Fibroblast of skin of right biceps (primary cell): ENCODE data around the gene CPNE7.

Experiments used
- DNase-seq: peaks from one replicate; pipeline ENCODE4 v3.0.0-alpha.2; 2013

The CPNE7 gene

DNA sequence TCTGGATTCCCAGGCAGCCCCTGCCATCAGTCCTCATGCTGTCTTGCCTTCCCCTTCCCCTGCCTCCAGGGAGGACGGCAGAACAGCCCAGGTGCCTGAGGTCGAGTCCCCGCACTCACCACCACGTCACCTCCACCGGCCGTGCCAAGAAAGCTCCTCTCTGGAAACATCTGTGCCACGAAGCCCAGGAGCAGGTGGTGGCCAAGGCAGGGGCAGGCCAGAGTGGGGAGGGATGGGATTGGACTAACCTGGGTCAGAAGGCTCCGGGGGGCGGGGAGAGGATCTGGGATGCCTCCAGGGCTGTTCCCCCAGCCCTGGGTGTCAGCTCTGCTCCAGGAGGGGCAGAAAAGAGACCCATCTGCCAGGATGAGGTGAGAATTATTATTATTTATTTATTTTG lies 30.4 kb downstream of the CPNE7 start:
- DNase-seq: no peak

- no peak for DNase-seq
These were observed 31.9 kb downstream of the CPNE7 start for GRCh38 chr16:89607453-89607852.

DNA sequence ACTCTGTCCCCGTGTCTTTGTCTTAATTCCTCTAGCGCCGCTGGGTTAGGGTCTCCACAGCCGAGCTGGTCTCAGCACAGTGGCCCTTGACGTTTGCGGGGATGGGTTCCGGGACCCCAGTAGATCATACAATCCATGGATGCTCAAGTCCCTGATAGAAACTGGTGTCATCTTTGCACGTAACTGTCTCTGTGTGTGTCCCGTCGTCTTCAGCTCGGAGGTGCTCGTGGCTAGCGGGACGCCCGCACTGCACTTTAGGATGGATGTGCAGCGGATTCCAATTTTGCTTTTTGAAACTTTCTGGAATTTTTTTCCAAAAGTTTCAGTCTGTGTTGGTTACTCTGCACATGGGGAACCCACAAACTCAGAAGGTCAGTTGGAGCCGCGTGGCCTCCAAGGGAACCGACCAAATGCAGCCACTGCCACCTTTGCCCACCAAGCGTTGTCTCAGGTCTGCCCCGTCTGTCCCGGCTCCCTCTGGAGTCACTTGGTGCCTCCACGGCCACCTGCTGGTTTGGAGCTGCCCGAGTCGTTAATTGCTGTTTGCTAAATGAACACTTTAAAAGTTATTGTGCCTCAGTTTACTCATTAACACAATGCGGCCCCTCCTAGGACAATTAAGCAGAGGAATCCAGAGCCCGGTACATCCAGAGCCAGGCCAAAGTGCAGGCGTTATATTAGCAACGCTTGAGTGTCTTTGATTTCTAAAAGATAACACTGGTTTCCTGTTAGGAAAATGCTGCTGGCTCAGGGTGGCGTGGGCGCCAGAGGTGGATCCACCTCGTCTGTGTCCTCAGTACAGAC lies 32.6 kb downstream of the CPNE7 start:
- no peak for DNase-seq

- DNase-seq: no peak
These were observed 34.5 kb downstream of the CPNE7 start for GRCh38 chr16:89610108-89610453.

DNA sequence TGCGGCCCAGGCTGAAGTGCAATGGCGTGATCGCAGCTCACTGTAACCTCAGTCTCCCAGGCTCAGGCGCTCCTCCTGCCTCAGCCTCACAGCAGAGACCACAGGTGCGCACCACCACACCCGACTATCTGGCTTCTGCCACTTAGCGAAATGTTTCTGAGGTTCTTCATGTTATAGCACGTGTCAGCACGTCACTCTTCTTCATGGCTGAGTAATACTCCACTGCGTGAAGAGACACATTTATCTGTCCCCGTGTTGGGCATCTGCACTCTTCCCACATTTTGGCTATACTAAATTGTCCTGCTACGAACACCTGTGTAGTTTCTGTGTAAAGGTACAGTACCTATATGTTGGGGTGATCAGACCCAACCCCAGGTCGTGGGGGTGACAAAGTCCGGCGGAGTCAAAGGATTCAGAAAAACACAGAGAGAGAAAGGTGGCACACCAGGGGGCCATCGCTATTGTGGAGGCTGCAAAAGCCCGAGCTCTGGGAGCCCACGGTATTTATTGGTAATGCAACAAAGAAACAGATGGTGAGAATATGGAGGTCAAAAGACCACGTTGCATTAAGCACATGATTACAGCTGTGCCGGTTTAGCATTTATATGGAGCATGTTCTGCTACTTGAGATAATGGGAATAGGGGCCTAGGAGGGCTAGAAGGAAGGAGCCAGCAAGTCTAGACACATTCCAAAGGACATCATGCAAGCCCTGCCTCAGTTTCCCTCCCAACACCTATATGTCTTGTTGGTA lies 37.0 kb downstream of the CPNE7 start:
- DNase-seq: no peak

- DNase-seq: no peak
These were observed 37.8 kb downstream of the CPNE7 start, which contains the start of gene DPEP1 for GRCh38 chr16:89613231-89613953. Gene DPEP1, plus strand, starts transcription at chr16:89613642. Its CDS starts 16,769 bp downstream, at chr16:89630411.

- no peak for DNase-seq
These were observed 38.4 kb downstream of the CPNE7 start for GRCh38 chr16:89613954-89614459.

GRCh38 chr16:89615176-89615575 lies 39.6 kb downstream of the CPNE7 start:
- no peak for DNase-seq

GRCh38 chr16:89615596-89616090 lies 40.1 kb downstream of the CPNE7 start:
- DNase-seq: no peak

DNA sequence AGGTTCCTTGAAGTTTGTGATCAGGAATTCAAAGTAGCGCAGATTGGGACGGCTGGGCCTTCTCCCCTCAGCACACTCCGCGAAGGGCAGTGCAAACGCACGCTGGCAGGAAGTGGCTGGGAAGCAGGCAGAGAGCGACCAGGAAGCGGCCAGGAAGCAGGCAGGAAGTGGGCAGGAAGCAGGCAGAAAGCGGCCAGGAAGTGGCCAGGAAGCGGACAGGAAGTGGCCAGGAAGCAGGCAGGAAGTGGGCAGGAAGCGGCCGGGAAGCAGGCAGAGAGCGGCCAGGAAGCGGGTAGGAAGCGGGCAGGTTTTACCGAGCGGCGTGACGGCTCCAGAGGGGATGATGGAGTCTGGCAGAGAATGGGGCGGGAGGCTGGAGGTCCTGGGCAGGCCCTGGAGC lies 41.1 kb downstream of the CPNE7 start:
- no peak for DNase-seq

- DNase-seq: no peak
These were observed 41.5 kb downstream of the CPNE7 start for GRCh38 chr16:89617036-89617435.

DNA sequence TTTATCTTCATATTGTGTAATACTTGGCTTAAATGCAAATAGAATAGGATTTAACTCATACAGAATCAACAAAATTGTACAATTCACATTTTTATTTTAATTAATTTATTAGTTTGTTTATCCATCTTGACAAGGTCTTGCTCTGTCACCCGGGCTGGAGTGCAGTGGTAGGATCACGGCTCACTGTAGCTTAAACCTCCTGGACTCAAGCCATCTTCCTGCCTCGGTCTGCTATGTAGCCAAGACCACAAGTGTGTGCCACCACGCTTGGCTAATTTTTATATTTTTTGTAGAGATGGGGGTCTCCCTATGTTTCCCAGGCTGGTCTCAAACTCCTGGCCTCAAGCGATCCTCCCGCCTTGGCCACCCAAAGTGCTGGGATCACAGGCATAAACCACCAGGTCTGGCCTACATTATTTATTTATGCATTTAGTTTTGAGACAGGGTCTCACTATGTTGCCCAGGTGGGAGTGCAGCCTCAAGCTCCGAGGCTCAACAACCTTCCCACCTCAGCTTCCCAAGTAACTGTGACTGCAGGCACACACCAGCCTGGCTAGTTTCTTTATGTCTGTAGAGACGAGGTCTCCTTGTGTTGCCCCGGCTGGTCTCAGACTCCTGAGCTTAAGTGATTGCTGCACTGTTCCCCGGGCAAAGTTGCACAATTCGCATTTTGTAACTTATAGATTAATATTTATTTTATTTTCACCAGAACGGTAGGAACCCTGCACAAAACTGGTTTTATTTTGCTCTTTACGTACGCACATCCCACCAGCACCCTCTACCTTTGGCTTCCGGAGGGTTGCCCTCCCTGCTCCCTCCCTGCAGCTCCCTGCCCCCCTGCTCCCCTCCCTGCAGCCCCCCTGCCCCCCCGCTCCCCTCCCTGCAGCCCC lies 42.8 kb downstream of the CPNE7 start:
- no peak for DNase-seq

- DNase-seq: peak; percentile 41
These were observed 44.3 kb downstream of the CPNE7 start for GRCh38 chr16:89619840-89620239.

GRCh38 chr16:89620406-89620841 lies 44.9 kb downstream of the CPNE7 start:
- no peak for DNase-seq

- DNase-seq: no peak
These were observed 45.7 kb downstream of the CPNE7 start for GRCh38 chr16:89621136-89621697.

DNA sequence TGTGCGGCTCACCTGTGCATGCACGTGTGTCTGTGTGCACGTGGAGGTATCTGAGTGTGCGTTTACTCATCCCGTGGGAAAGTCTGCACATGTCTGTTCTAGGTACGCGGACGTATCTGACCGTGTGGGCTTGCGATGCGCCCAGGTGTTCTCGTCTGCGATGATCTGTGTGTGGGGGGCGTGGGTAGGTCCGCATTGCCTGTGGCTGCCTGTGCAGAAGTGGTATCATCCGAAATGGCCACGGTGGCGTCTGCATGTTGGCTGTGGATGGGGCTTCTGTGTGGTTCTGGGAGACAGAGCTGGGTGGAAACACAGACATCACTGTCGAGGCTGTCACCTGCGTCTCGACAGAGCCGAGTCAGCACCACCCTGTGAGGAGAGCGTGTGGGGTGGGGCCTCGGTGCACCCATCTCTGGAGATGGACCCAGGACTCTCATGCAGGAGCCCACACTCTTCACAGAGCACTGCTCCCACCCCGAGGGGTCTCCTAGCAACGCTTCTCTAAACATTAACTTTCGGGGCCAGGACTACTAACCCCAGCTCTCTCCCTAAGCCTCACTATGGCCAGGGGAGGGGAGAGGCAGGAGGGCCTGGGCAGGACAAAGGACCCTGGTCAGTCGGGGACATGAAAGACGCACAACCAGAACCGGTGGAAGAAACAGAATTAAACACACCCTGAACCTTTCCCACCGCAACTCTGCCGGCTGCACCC lies 46.3 kb downstream of the CPNE7 start:
- DNase-seq: no peak

DNA sequence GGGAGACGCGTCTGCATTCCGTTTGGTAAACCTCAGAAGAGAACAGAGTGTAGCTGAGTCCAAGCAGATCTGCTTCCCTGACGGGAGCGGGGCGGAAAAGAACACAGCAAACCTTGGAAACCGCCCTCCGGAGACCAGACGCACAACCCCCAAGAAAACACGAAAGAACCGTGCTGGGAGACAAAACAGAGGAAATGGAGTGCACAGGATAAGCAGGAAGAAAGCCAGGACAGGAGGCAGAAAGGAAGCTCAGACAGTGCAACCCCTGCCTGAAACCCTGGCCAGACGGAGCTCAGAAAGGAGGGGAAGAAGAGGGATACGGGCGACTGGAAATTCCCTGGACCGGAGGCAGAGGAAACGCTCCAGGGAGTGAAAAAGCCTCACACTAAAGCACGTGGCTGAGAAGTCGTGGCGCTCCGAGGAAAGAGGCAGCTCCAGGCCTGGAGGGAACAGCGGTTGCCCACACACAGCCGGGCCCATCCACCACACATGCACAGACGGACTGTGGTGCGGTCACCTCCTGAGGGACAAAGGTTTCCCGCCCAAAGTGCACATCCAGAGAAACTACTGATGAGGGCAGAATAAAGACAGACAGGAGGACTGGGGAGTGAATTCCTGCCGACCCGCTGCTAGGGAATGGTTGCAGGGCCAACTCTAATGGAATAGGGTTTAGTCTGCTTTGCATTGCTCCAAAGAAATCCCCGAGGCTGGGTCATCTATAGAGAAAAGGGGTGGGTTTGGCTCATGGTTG lies 48.1 kb downstream of the CPNE7 start:
- DNase-seq: peak; percentile 18

- DNase-seq: no peak
These were observed 49.5 kb downstream of the CPNE7 start for GRCh38 chr16:89624777-89625761.
